OCI-LY1 (cell line): ENCODE measurements around the gene LIN9.

Source experiments
- CTCF ChIP-seq: fragments of 200-600 bp; sonication (generic), shearing (Covaris generic); IDR thresholded peaks from 2 replicates; pipeline ENCODE4 v1.5.1; 2017; ENCODE audit warnings: mild to moderate bottlenecking, antibody characterized with exemption, low read length, moderate library complexity, mixed read lengths
- EZH2 ChIP-seq: fragments of 200-600 bp; sonication (generic), shearing (Covaris generic); IDR thresholded peaks from 2 replicates; pipeline ENCODE4 v1.8.0; 2017; ENCODE audit warnings: borderline replicate concordance, mixed run types, mild to moderate bottlenecking, antibody characterized with exemption, low read length, moderate library complexity, mixed read lengths

DNA sequence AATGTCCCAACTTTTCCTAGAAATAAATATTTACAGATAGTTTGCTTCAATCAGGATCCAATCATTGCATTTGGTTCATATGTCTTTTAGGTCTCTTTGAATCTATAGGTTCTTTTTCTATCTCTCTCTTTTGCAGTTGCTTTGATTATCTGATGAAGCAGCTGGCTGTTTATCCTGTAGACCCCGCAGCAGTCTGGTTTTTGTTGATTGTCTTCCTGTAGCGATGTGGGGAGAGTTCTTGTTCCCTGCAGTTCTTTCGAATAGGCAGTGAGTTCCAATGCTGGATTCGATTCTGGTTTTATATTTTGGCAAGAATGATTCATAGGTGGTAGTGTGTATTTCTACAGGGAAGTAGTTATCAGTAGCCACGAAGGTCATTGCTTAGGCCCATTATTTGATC, 92.9 kb downstream of the LIN9 start:
- TF ChIP-seq CTCF (no peak), EZH2 (no peak)
